ENCODE measurements around the gene RASAL3.

The RASAL3 gene

DNA sequence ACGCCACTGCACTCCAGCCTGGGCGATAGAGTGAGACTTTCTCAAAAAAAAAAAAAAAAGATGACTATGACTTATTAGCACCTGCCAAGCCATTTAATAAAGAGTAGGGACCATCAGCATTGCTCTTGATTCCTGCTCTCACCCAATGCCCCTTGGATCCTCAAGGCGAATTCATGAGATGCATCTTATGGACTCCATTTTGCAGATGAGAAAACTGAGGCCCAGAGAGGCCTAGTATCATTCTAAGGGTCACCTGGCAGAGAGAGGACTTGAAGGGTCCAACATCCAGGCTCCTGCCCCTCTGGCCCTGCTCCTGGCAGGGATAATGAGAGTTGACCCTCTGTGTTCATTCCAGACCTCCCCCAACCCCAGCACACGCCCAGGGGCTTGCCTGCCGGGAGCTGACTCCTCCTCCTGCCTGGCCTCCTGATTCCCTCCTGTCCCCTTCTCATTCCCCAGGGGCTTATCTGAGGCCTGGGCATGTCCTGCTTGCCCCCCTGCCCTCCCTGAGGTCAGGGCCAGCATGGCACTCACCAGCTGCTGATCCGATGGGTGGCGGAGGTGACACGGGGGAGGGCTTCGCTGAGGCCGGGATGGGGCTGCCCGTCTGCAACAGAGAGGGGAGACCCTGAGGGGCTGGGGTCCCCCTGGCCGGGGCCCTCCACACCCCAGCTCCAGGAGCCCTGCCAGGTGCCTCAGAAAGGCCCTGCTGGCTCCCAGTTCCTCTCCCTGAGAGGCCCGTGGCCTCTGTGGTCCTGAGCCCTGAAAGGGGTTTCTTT lies 22.0 kb downstream of the RASAL3 start:
- Histone ChIP-seq H3K27ac (no peak overlapping the region; a peak in 1 of 22 replicates), H3K36me3 (peaks cover 0 to 17% (median 0%) of the 10 kb centered on the region in 11 experiments; a peak in 4 of 22 replicates), H3K4me3 (no peak overlapping the region), H3K4me2 (peak overlapping the region in 1 of 11 experiments; percentile 7; a peak in 1 of 22 replicates), H3K4me1 (peaks cover 7 to 80% (median 61%) of the 10 kb centered on the region in 10 experiments), H3K27me3 (no peaks in the 10 kb centered on the region), H4K20me1 (peaks cover 0 to 15% (median 0%) of the 10 kb centered on the region in 11 experiments; a peak in 4 of 22 replicates), H3K9me3 (replicated peaks in 1 of 11) (no peaks in the 10 kb centered on the region), H3K9ac (no peak overlapping the region)
- no peak for TF ChIP-seq Cebpa-rat (IDR thresholded peaks at IDR 0.05)

DNA sequence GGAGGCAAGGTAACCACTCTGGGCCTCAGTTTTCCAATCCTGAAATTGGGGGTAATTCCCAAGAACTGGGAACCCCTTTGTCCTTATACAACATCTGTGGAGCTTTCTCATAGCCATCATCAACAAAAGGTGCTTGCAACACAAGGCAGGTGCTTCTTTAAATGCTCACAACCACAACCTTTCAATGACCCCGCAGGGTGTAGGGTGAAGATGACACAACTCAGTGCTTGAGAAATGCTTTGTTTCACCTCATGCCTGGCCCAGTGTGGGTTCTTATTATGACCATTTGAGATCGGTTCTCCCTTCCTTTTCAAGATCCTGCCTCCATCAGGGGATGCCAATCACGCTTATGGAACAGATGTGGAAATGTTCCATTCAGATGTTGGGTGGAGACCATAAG lies 23.0 kb downstream of the RASAL3 start:
- H3K4me2 ChIP-seq = peak overlapping the region in 4 of 11 experiments; percentile 74 to 93 (median 82); a peak in 9 of 22 replicates
- H3K9me3 ChIP-seq (replicated peaks in 1 of 11) = no peaks in the 10 kb centered on the region
- peaks cover 0 to 10% (median 0%) of the 10 kb centered on the region in 11 experiments; a peak in 4 of 22 replicates for H4K20me1 ChIP-seq
- H3K27ac ChIP-seq = no peak overlapping the region
- no peak for TF ChIP-seq Cebpa-rat (IDR thresholded peaks at IDR 0.05)
- H3K36me3 ChIP-seq = peaks cover 0 to 10% (median 0%) of the 10 kb centered on the region in 11 experiments; a peak in 2 of 22 replicates
- H3K4me1 ChIP-seq = peaks cover 7 to 76% (median 58%) of the 10 kb centered on the region in 10 experiments
- no peak overlapping the region for H3K4me3 ChIP-seq
- no peaks in the 10 kb centered on the region for H3K27me3 ChIP-seq
- 0 out of 22 replicates have a peak overlapping the region, but pooled peaks of 1 of the 11 experiments have one; percentile 62 for H3K9ac ChIP-seq

DNA sequence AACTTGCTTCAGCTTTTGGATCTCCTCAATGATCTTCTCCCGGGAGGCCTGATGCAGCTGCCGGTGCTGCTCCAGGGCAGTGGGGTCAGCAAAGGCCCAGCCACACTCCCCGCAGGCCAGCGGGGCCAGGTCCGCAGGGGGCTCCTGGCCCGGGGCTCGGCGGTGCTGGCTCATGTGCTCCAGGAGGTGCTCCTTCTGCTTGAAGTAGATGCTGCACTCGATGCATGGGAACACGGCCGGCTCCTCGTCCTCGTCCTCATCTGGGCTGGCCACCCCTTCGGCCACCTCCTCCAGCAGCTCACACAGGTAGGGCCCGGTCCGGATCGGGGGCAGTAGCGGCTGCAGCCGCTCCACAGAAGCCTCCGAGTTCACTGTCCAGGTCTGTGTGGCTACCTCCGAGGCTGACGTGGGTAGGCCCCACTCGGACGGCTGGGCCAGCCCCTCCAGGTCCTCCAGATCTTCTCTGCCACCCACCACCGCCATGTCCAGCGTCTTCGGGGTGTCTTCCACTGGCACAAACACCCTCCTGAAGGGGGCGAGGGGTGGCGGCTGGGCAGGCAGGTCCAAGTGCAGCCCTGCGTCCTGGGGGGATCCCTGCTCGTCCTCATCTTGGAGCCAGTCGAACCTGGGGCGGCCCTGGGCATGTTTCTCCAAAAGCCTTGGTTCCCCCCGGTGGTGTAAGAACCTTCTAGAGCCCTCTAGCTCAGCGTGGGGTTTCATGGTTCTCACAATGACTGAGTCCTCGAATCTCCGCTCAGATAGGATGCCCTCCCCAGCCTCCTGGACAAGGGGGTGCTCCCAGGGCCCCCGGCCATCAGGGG lies 24.3 kb downstream of the RASAL3 start:
- peaks cover 0 to 10% (median 0%) of the 10 kb centered on the region in 11 experiments; a peak in 2 of 22 replicates for H4K20me1 ChIP-seq
- peaks cover 7 to 76% (median 61%) of the 10 kb centered on the region in 10 experiments for H3K4me1 ChIP-seq
- H3K9me3 ChIP-seq (replicated peaks in 1 of 11) = no peaks in the 10 kb centered on the region
- H3K27me3 ChIP-seq = no peaks in the 10 kb centered on the region
- H3K36me3 ChIP-seq = peaks cover 0 to 8% (median 0%) of the 10 kb centered on the region in 11 experiments; a peak in 2 of 22 replicates
- TF ChIP-seq Cebpa-rat (IDR thresholded peaks at IDR 0.05) = no peak
- H3K4me3 ChIP-seq = no peak overlapping the region; a peak in 1 of 20 replicates
- H3K9ac ChIP-seq = peak overlapping the region in 9 of 11 experiments; percentile 3 to 62 (median 39); a peak in 12 of 22 replicates
- peak overlapping the region in 4 of 11 experiments; percentile 4 to 37 (median 27); a peak in 4 of 22 replicates for H3K27ac ChIP-seq
- H3K4me2 ChIP-seq = peak overlapping the region; percentile 40 to 93 (median 74)

DNA sequence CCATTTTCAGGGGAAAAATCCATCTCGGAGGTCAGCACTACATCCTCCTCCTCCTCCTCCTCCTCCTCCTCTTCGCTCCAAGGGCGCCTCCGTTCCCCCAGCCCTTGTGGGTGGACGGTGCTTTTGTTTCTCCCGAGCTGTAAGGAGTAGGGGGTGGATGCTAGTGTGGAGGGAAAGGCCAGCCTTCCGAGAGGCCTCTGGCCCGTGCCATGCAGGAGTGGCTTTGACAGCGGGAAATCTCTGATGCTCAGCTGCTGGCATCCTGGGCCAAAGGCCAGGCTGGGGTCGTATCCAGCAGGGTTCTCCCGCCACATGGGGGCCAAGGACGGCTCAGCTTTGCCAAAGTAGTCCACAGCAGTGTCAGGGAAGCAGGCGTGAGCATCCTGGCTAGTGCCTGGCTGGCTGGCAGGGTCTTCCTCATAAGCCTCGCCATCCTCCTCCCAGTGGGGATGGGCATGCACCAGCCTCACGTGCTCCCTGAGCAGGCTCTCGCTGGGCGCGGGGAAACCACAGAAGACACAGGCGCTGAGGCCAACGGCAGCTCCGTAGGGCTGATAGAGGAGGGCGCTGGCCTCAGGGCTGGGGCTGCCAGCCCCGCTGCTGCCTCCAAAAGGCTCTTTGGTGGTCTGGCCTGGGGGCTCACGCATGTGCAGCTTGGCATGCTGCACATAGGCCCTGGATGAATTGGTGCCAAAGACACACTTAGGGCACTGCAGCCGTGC lies 25.1 kb downstream of the RASAL3 start:
- H3K4me2 ChIP-seq = peak overlapping the region; percentile 40 to 93 (median 74)
- peak overlapping the region in 4 of 11 experiments; percentile 4 to 37 (median 27); a peak in 4 of 22 replicates for H3K27ac ChIP-seq
- no peaks in the 10 kb centered on the region for H3K9me3 ChIP-seq (replicated peaks in 1 of 11)
- H3K27me3 ChIP-seq = no peaks in the 10 kb centered on the region
- H3K9ac ChIP-seq = peak overlapping the region in 9 of 11 experiments; percentile 3 to 62 (median 39); a peak in 12 of 22 replicates
- no peak for TF ChIP-seq Cebpa-rat (IDR thresholded peaks at IDR 0.05)
- peaks cover 7 to 79% (median 65%) of the 10 kb centered on the region in 10 experiments for H3K4me1 ChIP-seq
- H4K20me1 ChIP-seq = peaks cover 0 to 10% (median 0%) of the 10 kb centered on the region in 11 experiments; a peak in 1 of 22 replicates
- no peak overlapping the region; a peak in 1 of 20 replicates for H3K4me3 ChIP-seq
- H3K36me3 ChIP-seq = peaks cover 0 to 8% (median 0%) of the 10 kb centered on the region in 11 experiments; a peak in 2 of 22 replicates

DNA sequence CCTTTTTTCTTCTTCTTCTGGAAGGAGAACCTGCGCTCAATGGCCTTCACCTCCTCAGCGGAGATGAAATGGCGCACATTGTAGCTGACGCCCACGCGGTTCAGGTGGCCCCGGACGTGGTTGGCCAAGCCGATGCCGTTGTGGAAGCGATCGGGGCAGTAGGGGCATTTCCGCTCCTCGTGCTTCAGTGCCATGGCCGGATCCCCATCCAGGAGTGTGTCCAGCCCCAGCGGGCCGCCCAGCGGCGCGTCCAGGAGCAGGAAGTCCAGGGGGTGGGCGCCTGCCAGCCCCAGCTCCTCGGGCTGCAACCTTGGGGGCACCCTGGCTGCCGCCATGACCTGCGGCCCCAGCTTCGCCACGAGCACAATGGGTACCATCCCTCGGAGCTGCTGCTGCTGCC lies 25.8 kb downstream of the RASAL3 start:
- no peak for TF ChIP-seq Cebpa-rat (IDR thresholded peaks at IDR 0.05)
- Histone ChIP-seq H3K4me1 (peaks cover 9 to 82% (median 68%) of the 10 kb centered on the region in 10 experiments), H3K27me3 (no peaks in the 10 kb centered on the region), H3K36me3 (peaks cover 0 to 8% (median 0%) of the 10 kb centered on the region in 11 experiments; a peak in 2 of 22 replicates), H3K4me2 (peak overlapping the region in 9 of 11 experiments; percentile 50 to 93 (median 78); a peak in 15 of 22 replicates), H3K4me3 (no peak overlapping the region), H3K9ac (peak overlapping the region in 1 of 11 experiments; percentile 18; a peak in 1 of 22 replicates), H4K20me1 (peaks cover 0 to 10% (median 0%) of the 10 kb centered on the region in 11 experiments; a peak in 1 of 22 replicates), H3K9me3 (replicated peaks in 1 of 11) (no peaks in the 10 kb centered on the region), H3K27ac (no peak overlapping the region)

DNA sequence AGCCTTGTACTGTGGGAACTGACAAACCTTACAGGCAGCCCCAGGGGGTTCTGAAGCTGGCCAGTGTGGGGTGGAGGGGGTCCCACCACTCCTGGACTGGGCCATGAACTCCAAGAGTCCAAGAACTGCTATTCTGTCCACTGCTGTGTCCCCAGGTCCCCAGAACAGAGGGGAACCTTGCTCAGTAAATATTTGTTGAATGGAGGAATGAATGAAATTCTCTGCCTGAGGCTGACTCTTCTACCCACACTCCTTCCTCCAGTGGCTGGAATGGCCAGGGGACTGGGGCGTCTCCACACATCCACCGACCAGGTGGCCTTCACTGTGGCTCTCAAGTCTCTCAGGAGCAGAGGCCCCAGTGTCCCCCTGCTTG lies 26.2 kb downstream of the RASAL3 start:
- H4K20me1 ChIP-seq = peaks cover 0 to 10% (median 0%) of the 10 kb centered on the region in 11 experiments; a peak in 1 of 22 replicates
- H3K27me3 ChIP-seq = no peaks in the 10 kb centered on the region
- peaks cover 12 to 87% (median 72%) of the 10 kb centered on the region in 10 experiments for H3K4me1 ChIP-seq
- H3K4me3 ChIP-seq = no peak overlapping the region
- H3K36me3 ChIP-seq = peaks cover 0 to 8% (median 0%) of the 10 kb centered on the region in 11 experiments; a peak in 2 of 22 replicates
- TF ChIP-seq Cebpa-rat (IDR thresholded peaks at IDR 0.05) = no peak
- 0 out of 22 replicates have a peak overlapping the region, but pooled peaks of 2 of the 11 experiments have one; percentile 12 to 38 for H3K27ac ChIP-seq
- 0 out of 22 replicates have a peak overlapping the region, but pooled peaks of 1 of the 11 experiments have one; percentile 13 for H3K9ac ChIP-seq
- peak overlapping the region in 5 of 11 experiments; percentile 78 to 93 (median 83); a peak in 8 of 22 replicates for H3K4me2 ChIP-seq
- H3K9me3 ChIP-seq (replicated peaks in 1 of 11) = no peaks in the 10 kb centered on the region

DNA sequence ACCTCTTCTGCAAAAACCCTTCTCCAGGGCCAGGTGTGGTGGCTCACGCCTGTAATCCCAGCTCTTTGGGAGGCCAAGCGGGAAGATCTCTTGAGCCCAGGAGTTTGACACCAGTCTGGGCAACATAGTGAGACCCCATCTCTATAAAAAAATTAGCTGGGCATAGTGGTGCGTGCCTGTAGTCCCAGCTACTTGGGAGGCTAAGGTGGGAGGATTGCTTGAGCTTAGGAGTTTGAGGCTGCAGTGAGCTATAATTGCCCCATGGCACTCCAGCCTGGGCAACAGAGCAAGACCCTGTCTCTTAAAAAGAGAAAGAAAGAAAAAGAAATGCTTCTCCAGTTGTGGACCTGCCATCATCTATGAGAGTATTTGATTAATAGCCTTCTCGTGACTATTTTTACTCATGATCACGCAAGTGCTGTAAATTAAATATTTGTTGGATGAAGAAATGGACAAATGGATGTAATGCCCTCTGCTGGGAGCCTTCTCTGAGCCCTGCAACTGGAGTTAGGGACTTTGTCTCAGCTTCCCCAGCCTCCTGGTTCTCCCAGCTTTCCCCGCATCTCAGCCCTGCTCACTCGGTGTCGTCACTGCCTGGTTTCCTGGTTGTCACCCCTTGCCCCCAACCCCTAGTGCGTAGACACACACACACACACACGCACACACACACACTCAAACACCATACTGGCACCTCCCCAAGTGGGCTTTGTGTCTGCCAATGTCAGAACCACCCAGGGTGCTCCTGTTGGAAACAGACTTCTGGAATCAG lies 26.8 kb downstream of the RASAL3 start:
- peaks cover 0 to 10% (median 0%) of the 10 kb centered on the region in 11 experiments; a peak in 1 of 22 replicates for H4K20me1 ChIP-seq
- H3K4me2 ChIP-seq = peak overlapping the region in 3 of 11 experiments; percentile 78 to 93 (median 85); a peak in 5 of 22 replicates
- H3K9ac ChIP-seq = 0 out of 22 replicates have a peak overlapping the region, but pooled peaks of 1 of the 11 experiments have one; percentile 13
- H3K4me3 ChIP-seq = no peak overlapping the region
- 0 out of 22 replicates have a peak overlapping the region, but pooled peaks of 2 of the 11 experiments have one; percentile 12 to 38 for H3K27ac ChIP-seq
- peaks cover 12 to 87% (median 72%) of the 10 kb centered on the region in 10 experiments for H3K4me1 ChIP-seq
- H3K9me3 ChIP-seq (replicated peaks in 1 of 11) = no peaks in the 10 kb centered on the region
- H3K27me3 ChIP-seq = no peaks in the 10 kb centered on the region
- peaks cover 0 to 8% (median 0%) of the 10 kb centered on the region in 11 experiments; a peak in 2 of 22 replicates for H3K36me3 ChIP-seq
- no peak for TF ChIP-seq Cebpa-rat (IDR thresholded peaks at IDR 0.05)

Measured in BLaER1 treated with 17β-estradiol and CSF1 and Interleukin-3, amounts not matched to agents 10 nM and 100 nM (cell line).